ENCODE data around the gene GGNBP2. TPM values are rescaled to one million over a fixed set of nuclear protein-coding genes. Genes with fewer than 3 reads are reported as not detected.

Gene GGNBP2
- total and polyA plus RNA-seq, 8 donors = 15.8 to 161 (median 39.5) TPM

DNA sequence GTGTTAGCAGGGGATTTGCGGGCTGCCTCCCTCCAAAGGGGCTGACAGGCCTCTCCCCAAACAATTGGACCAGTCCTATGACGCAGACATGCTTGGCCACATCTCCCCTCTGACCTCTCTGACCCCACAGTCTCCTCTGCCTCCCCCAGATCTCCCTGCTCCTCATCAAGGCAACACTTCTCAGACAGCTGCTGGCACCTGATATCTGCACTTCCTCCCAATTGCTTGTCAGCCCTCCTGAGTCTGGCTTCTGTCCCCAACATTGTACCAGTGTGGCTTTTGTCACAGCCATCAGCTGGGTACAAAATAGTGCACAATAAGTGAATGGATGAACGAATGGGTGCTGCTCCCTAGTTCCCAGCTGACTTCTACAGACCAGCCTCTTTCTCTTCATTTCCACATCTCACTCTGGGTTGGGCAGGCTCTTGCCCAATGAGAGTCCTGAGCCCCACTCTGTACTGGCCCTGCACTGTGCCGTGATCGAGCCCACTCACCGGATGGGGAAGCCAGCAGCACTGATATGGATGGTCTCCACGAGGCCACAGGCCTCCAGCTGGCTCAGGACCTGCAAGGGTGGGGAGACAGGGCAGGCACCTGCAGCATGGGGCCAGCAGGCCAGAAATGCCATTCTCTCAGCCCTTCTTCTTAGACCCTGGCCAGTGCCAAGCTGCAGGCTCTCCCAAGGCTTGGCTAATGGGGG, 41.1 kb upstream of the GGNBP2 start:
- TF ChIP-seq, protein P1, sequence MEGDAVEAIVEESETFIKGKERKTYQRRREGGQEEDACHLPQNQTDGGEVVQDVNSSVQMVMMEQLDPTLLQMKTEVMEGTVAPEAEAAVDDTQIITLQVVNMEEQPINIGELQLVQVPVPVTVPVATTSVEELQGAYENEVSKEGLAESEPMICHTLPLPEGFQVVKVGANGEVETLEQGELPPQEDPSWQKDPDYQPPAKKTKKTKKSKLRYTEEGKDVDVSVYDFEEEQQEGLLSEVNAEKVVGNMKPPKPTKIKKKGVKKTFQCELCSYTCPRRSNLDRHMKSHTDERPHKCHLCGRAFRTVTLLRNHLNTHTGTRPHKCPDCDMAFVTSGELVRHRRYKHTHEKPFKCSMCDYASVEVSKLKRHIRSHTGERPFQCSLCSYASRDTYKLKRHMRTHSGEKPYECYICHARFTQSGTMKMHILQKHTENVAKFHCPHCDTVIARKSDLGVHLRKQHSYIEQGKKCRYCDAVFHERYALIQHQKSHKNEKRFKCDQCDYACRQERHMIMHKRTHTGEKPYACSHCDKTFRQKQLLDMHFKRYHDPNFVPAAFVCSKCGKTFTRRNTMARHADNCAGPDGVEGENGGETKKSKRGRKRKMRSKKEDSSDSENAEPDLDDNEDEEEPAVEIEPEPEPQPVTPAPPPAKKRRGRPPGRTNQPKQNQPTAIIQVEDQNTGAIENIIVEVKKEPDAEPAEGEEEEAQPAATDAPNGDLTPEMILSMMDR (IDR thresholded peaks at IDR 0.05) = no peak
- TF ChIP-seq POLR2AphosphoS5 (IDR thresholded peaks at IDR 0.05) = no peak
- Histone ChIP-seq H3K36me3 (peaks cover 37 to 99% (median 91%) of the 10 kb centered on the region in 4 donors), H3K27me3 (no peaks in the 10 kb centered on the region), H3K4me1 (no peaks in the 10 kb centered on the region), H3K27ac (no peak overlapping the region), H3K4me3 (no peak overlapping the region), H3K9me3 (no peaks in the 10 kb centered on the region)
- 91 to 97% (median 95%) methylated on average over 7 of the region's 7 CpGs for WGBS, 5 donors
- intact Hi-C loops (cut with DNase I; ENCODE audit: low total_unique reads) = no loop called here
- no peak for DNase-seq

DNA sequence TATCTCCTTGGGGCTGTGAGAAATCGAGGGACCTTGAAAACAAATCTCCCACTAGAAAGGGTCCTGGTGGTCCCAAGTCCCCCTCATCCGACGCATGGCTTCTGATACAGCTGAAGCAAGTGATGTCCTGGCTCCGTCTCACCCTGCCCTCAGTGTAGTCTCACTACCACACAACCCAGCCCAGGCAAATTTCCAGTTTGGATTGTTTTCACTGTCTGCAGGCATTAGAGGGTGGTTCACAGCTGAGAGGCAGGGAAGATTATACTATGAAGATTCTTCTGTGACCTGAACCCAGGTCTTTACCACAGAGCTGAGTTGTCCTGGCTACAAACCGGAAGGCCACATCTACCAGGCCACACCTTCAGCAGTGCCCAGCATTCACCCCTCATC, 40.6 kb upstream of the GGNBP2 start:
- Histone ChIP-seq H3K27ac (no peak overlapping the region), H3K4me3 (no peak overlapping the region), H3K9me3 (no peaks in the 10 kb centered on the region), H3K36me3 (peaks cover 37 to 99% (median 91%) of the 10 kb centered on the region in 4 donors), H3K27me3 (no peaks in the 10 kb centered on the region), H3K4me1 (no peaks in the 10 kb centered on the region)
- no peak for DNase-seq
- WGBS, 5 donors = 93 to 99% (median 97%) methylated on average over 5 of the region's 5 CpGs
- no peak for TF ChIP-seq POLR2A (IDR thresholded peaks at IDR 0.05)
- TF ChIP-seq, protein P1 (IDR thresholded peaks at IDR 0.05) = no peak
- TF ChIP-seq EP300 (IDR thresholded peaks at IDR 0.05) = no peak
- no peak for TF ChIP-seq POLR2AphosphoS5 (IDR thresholded peaks at IDR 0.05)
- intact Hi-C loops (cut with DNase I; ENCODE audit: low total_unique reads) = no loop called here

DNA sequence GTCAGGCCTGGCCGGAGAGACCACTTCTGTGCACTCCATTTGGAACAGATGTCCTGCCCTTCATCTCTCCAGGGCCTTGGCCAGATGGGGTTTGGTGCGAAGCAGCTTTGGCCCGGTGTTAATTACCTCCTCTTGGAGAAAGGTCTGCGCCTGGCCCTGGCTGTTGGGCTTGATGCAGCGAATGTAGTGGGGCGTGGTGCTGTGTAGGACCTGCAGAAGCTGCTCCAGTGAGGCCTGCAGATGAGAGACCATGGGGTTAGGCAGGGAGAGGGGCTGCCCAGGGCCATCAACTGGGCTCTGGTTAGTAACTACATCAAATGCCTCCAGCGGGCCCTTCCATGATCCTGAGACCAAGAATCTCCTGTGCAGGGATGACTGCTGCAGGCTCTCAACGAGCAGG, 39.5 kb upstream of the GGNBP2 start:
- no peak for TF ChIP-seq EP300 (IDR thresholded peaks at IDR 0.05)
- TF ChIP-seq, protein P1 (IDR thresholded peaks at IDR 0.05) = no peak
- TF ChIP-seq POLR2AphosphoS5 (IDR thresholded peaks at IDR 0.05) = no peak
- no peak for TF ChIP-seq POLR2A (IDR thresholded peaks at IDR 0.05)
- no peaks in the 10 kb centered on the region for H3K4me1 ChIP-seq
- no peak for DNase-seq
- H3K36me3 ChIP-seq = peaks cover 37 to 100% (median 96%) of the 10 kb centered on the region in 4 donors
- H3K27me3 ChIP-seq = no peaks in the 10 kb centered on the region
- no peak overlapping the region for H3K27ac ChIP-seq
- H3K4me3 ChIP-seq = no peak overlapping the region
- WGBS, 5 donors = 91 to 99% (median 96%) methylated on average over 8 of the region's 8 CpGs
- intact Hi-C loops (cut with DNase I; ENCODE audit: low total_unique reads) = no loop called here
- no peaks in the 10 kb centered on the region for H3K9me3 ChIP-seq

DNA sequence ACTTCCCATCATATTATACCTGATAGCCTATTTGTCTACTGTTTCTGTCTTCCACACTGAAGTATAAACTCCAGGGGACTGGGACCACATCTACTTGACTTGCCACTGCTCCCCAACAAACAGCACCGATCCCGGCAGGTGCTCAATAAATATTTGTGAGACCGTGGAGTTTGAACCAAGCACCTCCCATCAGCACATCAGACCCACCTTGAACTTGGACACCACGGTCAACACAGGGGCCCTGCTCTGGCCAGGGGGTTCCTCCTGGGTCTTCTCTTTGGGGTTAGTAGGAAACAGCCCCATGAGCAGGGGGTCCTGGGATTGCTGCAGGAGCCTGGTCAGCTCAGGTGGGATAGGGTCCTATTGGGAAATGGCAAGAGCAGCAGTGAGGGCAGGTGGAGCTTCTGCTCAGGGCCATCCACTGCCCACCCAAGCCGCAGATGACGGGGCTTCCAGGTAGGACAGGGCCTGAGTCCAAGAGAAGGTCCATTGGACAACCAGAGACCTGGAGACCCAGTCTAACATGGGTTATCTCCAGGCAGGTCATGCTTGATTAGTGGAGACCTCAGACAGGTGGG, 38.4 kb upstream of the GGNBP2 start:
- Histone ChIP-seq H3K27me3 (no peaks in the 10 kb centered on the region), H3K4me1 (no peaks in the 10 kb centered on the region), H3K9me3 (no peaks in the 10 kb centered on the region), H3K36me3 (peaks cover 37 to 100% (median 96%) of the 10 kb centered on the region in 4 donors), H3K4me3 (no peak overlapping the region), H3K27ac (no peak overlapping the region)
- DNase-seq = no peak
- no peak for TF ChIP-seq POLR2A (IDR thresholded peaks at IDR 0.05)
- no peak for TF ChIP-seq EP300 (IDR thresholded peaks at IDR 0.05)
- TF ChIP-seq, protein P1 (IDR thresholded peaks at IDR 0.05) = no peak
- TF ChIP-seq POLR2AphosphoS5 (IDR thresholded peaks at IDR 0.05) = no peak
- intact Hi-C loops (cut with DNase I; ENCODE audit: low total_unique reads) = no loop called here
- 83 to 87% (median 83%) methylated on average over 6 of the region's 6 CpGs for WGBS, 5 donors

Data from stomach (tissue), 9 donors.